GM10266 (cell line): Measurements from ENCODE around the gene PAM16.
"Not testable (repeated sequence)": the region's sequence is repeated elsewhere in the genome, so short reads cannot be mapped to it uniquely, and the experiment has no call there.

Experiments
- DNase-seq: peaks from one replicate; pipeline ENCODE4 v3.0.0; 2012; ENCODE audit errors: extremely low spot score
- CTCF ChIP-seq: IDR thresholded peaks from 2 replicates; pipeline ENCODE4 v1.5.1; 2012; ENCODE audit warnings: mild to moderate bottlenecking, low read depth; ENCODE audit not compliant: control insufficient read depth, insufficient read depth; ENCODE audit errors: missing control alignments

Gene PAM16

GRCh38 chr16:4344983-4345835 lies 5.9 kb downstream of the PAM16 start:
- no peak for TF ChIP-seq CTCF
- no peak for DNase-seq

GRCh38 chr16:4344300-4344982 lies 6.7 kb downstream of the PAM16 start:
- not testable (repeated sequence) for DNase-seq

- DNase-seq = no peak
- no peak for TF ChIP-seq CTCF
Measured at GRCh38 chr16:4342866-4343744, 8.0 kb downstream of the PAM16 start.

- no peak for DNase-seq
- TF ChIP-seq CTCF = no peak
Measured at GRCh38 chr16:4341250-4341649, 9.9 kb downstream of the PAM16 start.

- TF ChIP-seq CTCF = no peak
Measured at GRCh38 chr16:4340443-4340842, 10.7 kb downstream of the PAM16 start.

GRCh38 chr16:4339909-4340308 lies 11.2 kb downstream of the PAM16 start:
- DNase-seq = no peak
- TF ChIP-seq CTCF = no peak

More at GRCh38 chr16:4340443-4340842, 10.7 kb downstream of the PAM16 start:
- DNase-seq = no peak

- TF ChIP-seq CTCF = no peak
- DNase-seq = no peak
Measured at GRCh38 chr16:4339455-4339854, 11.7 kb downstream of the PAM16 start.
